CD14-positive monocyte (primary cell): ENCODE results near the gene FNDC3B. TPM values are rescaled to one million over a fixed set of nuclear protein-coding genes. Genes with fewer than 3 reads are reported as not detected.

Experiments
- DNase-seq, 3 donors: peaks; one replicate each; pipeline ENCODE4 v3.0.0-alpha.2; 2011 to 2022
- H2AFZ ChIP-seq: 2 replicates; pipeline ENCODE4 v1.6.0; 2012; ENCODE audit warnings: mild to moderate bottlenecking, low read depth, low read length, inconsistent platforms; ENCODE audit not compliant: insufficient read depth, poor library complexity, severe bottlenecking
- H3K27ac ChIP-seq, 2 donors: 1 replicate in 1 of 2; 2 replicates in 1 of 2; pipeline ENCODE4 v1.5.1; 2012 to 2013; ENCODE audit warnings: low read length in 2 of 2, control low read depth in 1 of 2, inconsistent platforms in 1 of 2, low read depth in 1 of 2, mild to moderate bottlenecking in 1 of 2
- H3K27me3 ChIP-seq, 2 donors: one replicate each; pipeline versions ENCODE4 v1.6.0 to v1.6.1; 2011 to 2013; ENCODE audit warnings: low read length in 2 of 2; ENCODE audit not compliant: control insufficient read depth in 2 of 2, insufficient read depth in 2 of 2
- H3K36me3 ChIP-seq, 2 donors: replicated peaks in 1 of 2; 1 replicate in 1 of 2; 2 replicates in 1 of 2; pipeline versions ENCODE4 v1.5.1 to v1.6.1; 2012 to 2013; ENCODE audit warnings: low read length in 2 of 2, control low read depth in 1 of 2, inconsistent platforms in 1 of 2, mild to moderate bottlenecking in 1 of 2; ENCODE audit not compliant: insufficient read depth in 2 of 2, control insufficient read depth in 1 of 2
- H3K4me1 ChIP-seq, 2 donors: 1 replicate in 1 of 2; 2 replicates in 1 of 2; pipeline versions ENCODE4 v1.5.1 to v1.6.1; 2012 to 2013; ENCODE audit warnings: low read length in 2 of 2, control low read depth in 1 of 2, inconsistent platforms in 1 of 2, mild to moderate bottlenecking in 1 of 2, moderate library complexity in 1 of 2; ENCODE audit not compliant: insufficient read depth in 2 of 2, control insufficient read depth in 1 of 2
- H3K4me2 ChIP-seq: replicated peaks from 2 replicates; pipeline ENCODE3; 2012; ENCODE audit warnings: low read length, moderate library complexity, mild to moderate bottlenecking; ENCODE audit not compliant: poor library complexity, severe bottlenecking; ENCODE audit errors: extremely low read depth
- H3K4me3 ChIP-seq, 3 experiments: fragments of 200-600 bp in 1 of 3; sonication (generic) in 1 of 3; replicated peaks in 1 of 3; 1 replicate in 2 of 3; 2 replicates in 1 of 3; pipeline ENCODE4 v1.5.1; 2011 to 2013; ENCODE audit warnings: low read length in 3 of 3, mild to moderate bottlenecking in 3 of 3, control low read depth in 2 of 3, low read depth in 2 of 3, inconsistent platforms in 1 of 3, moderate library complexity in 1 of 3
- H3K79me2 ChIP-seq: 2 replicates; pipeline ENCODE4 v1.6.0; 2012; ENCODE audit warnings: mild to moderate bottlenecking, control low read depth, inconsistent platforms, low read length, moderate library complexity; ENCODE audit not compliant: insufficient read depth
- H3K9ac ChIP-seq: 2 replicates; pipeline ENCODE4 v1.6.0; 2017; ENCODE audit warnings: low read length, mild to moderate bottlenecking; ENCODE audit not compliant: insufficient read depth, poor library complexity, severe bottlenecking
- H3K9me3 ChIP-seq, 2 donors: replicated peaks in 1 of 2; 1 replicate in 1 of 2; 2 replicates in 1 of 2; pipeline versions ENCODE4 v1.5.1 to v1.6.1; 2012 to 2013; ENCODE audit warnings: low read length in 2 of 2, control low read depth in 1 of 2; ENCODE audit not compliant: control insufficient read depth in 1 of 2, insufficient read depth in 1 of 2
- H4K20me1 ChIP-seq: 2 replicates; pipeline ENCODE4 v1.6.0; 2012; ENCODE audit warnings: mild to moderate bottlenecking, low read length, control low read depth, moderate library complexity; ENCODE audit not compliant: insufficient read depth
- H3K27ac Mint-ChIP-seq, 7 donors: one replicate each; pipeline ENCODE4 v1.8.0; 2020; ENCODE audit warnings: mild to moderate bottlenecking in 7 of 7, mixed read lengths in 7 of 7, moderate library complexity in 6 of 7, inconsistent platforms in 2 of 7
- H3K27me3 Mint-ChIP-seq, 3 donors: one replicate each; pipeline ENCODE4 v1.8.0; 2021 to 2022; ENCODE audit warnings: low read depth in 3 of 3, mild to moderate bottlenecking in 3 of 3, mixed read lengths in 3 of 3, moderate library complexity in 3 of 3, inconsistent platforms in 1 of 3
- H3K36me3 Mint-ChIP-seq, 2 donors: one replicate each; pipeline ENCODE4 v1.8.0; 2020; ENCODE audit warnings: mixed read lengths in 2 of 2, inconsistent platforms in 1 of 2, mild to moderate bottlenecking in 1 of 2
- H3K4me1 Mint-ChIP-seq: one replicate; pipeline ENCODE4 v1.8.0; 2020; ENCODE audit warnings: mild to moderate bottlenecking, mixed read lengths
- H3K4me3 Mint-ChIP-seq, 2 donors: one replicate each; pipeline ENCODE4 v1.8.0; 2020; ENCODE audit warnings: mild to moderate bottlenecking in 2 of 2, mixed read lengths in 2 of 2, moderate library complexity in 1 of 2
- H3K9me3 Mint-ChIP-seq, 7 donors: one replicate each; pipeline ENCODE4 v1.8.0; 2020 to 2022; ENCODE audit warnings: mixed read lengths in 7 of 7, mild to moderate bottlenecking in 6 of 7, moderate library complexity in 6 of 7, inconsistent platforms in 2 of 7
- CTCF ChIP-seq: fragments of 200-600 bp; IDR thresholded peaks from one replicate; pipeline ENCODE4 v1.8.0; 2022; ENCODE audit warnings: antibody characterized with exemption, mild to moderate bottlenecking
- WGBS: methylation state at CpG from one replicate; pipeline ENCODE4 v1.1.5; 2013; ENCODE audit warnings: missing lambda C conversion rate; ENCODE audit not compliant: insufficient coverage; 5-methylcytosine and 5-hydroxymethylcytosine counted together
- intact Hi-C, 2 donors: fragments of 100-400 bp; cut with micrococcal nuclease; formaldehyde crosslinking; loops; one replicate each; pipeline versions ENCODE4 v1.15.0 to v1.15.1; 2023
- polyA plus RNA-seq, 3 donors: library from polyadenylated mRNA; depleted of rRNA in 1 of 3; unstranded in 2 of 3; stranded (reverse) in 1 of 3; fragments of 300-500 nt in 2 of 3; fragments of >200 nt in 1 of 3; fragmentation: Illumina TruSeq in 2 of 3; gene quantifications; 1 replicate in 2 of 3; 2 replicates in 1 of 3; pipeline ENCODE4 v1.2.3, GENCODE V29; 2012 to 2021

FNDC3B gene
- polyA plus RNA-seq, 3 donors = 19.6 to 36.1 (median 25.7) TPM

- H3K4me1 ChIP-seq = no peaks in the 10 kb centered on the region
- H3K27me3 ChIP-seq = no peaks in the 10 kb centered on the region
- H2AFZ ChIP-seq = no peak overlapping the region
- peak overlapping the region in 1 of 2 donors; percentile 29 for H3K27ac ChIP-seq
- peaks cover 70 to 97% of the 10 kb centered on the region in 2 donors for H3K36me3 ChIP-seq
- intact Hi-C loops = loop anchor here (5.0 kb wide), 1 partner anchor 335 kb away; no protein-coding TSS in a partner anchor
- Mint-ChIP-seq H3K4me1 (no peaks in the 10 kb centered on the region), H3K4me3 (no peak overlapping the region), H3K27ac (peak overlapping the region in 2 of 7 donors; percentile 18 to 80), H3K36me3 (peaks cover 74 to 82% of the 10 kb centered on the region in 2 donors), H3K27me3 (no peaks in the 10 kb centered on the region), H3K9me3 (no peaks in the 10 kb centered on the region)
- H4K20me1 ChIP-seq = peaks cover 22% of the 10 kb centered on the region
- WGBS = no CpG with 5 or more reads among the region's 2 CpGs
- H3K4me2 ChIP-seq = no peak overlapping the region
- peak; percentile 97 for TF ChIP-seq CTCF
- no peaks in the 10 kb centered on the region for H3K9me3 ChIP-seq
- H3K4me3 ChIP-seq = no peak overlapping the region
- DNase-seq = peak; percentile 26 to 53 (median 48)
- no peaks in the 10 kb centered on the region for H3K79me2 ChIP-seq
- no peak overlapping the region for H3K9ac ChIP-seq
These were observed 293.1 kb downstream of the FNDC3B start for GRCh38 chr3:172332256-172333041.

GRCh38 chr3:172333042-172333377 is 293.6 kb downstream of the FNDC3B start:
- intact Hi-C loops = loop anchor here (5.0 kb wide), 1 partner anchor 334 kb away; no protein-coding TSS in a partner anchor
- Histone ChIP-seq H4K20me1 (peaks cover 22% of the 10 kb centered on the region), H2AFZ (no peak overlapping the region), H3K79me2 (no peaks in the 10 kb centered on the region), H3K27ac (no peak overlapping the region), H3K4me2 (no peak overlapping the region), H3K27me3 (no peaks in the 10 kb centered on the region), H3K4me1 (no peaks in the 10 kb centered on the region), H3K4me3 (no peak overlapping the region), H3K9me3 (no peaks in the 10 kb centered on the region), H3K36me3 (peaks cover 69 to 97% of the 10 kb centered on the region in 2 donors), H3K9ac (no peak overlapping the region)
- Mint-ChIP-seq H3K27ac (no peak overlapping the region), H3K36me3 (peaks cover 74 to 83% of the 10 kb centered on the region in 2 donors), H3K9me3 (no peaks in the 10 kb centered on the region), H3K4me3 (no peak overlapping the region), H3K4me1 (no peaks in the 10 kb centered on the region), H3K27me3 (no peaks in the 10 kb centered on the region)
- TF ChIP-seq CTCF = no peak
- no peak for DNase-seq
